22Rv1 (cell line): ENCODE results near the gene FOXP1.

ENCODE experiments used
- CTCF ChIP-seq: fragments of 450-650 bp; IDR thresholded peaks from 2 replicates; pipeline ENCODE4 v1.5.1; 2017; ENCODE audit warnings: mild to moderate bottlenecking
- ZFX ChIP-seq: fragments of 450-650 bp; IDR thresholded peaks from 2 replicates; pipeline ENCODE4 v1.6.1; 2017; ENCODE audit warnings: antibody characterized with exemption, borderline replicate concordance

GRCh38 chr3:71616571-71617021 lies 33.1 kb upstream of the FOXP1 start:
- TF ChIP-seq CTCF (no peak), ZFX (no peak)
